ENCODE measurements around the gene DIO1.

- peak in 5 of 6 experiments; percentile 46 to 76 (median 70) for TF ChIP-seq CTCF (IDR thresholded peaks at IDR 0.05)
- no peak for TF ChIP-seq POLR2A (IDR thresholded peaks at IDR 0.05)
Measured at GRCh38 chr1:53860967-53861411, 33.0 kb upstream of the DIO1 start.
